ENCODE measurements around the gene CERS6. TPM values are rescaled to one million over a fixed set of nuclear protein-coding genes. Genes with fewer than 3 reads are reported as not detected.
"Not testable (repeated sequence)": the region's sequence is repeated elsewhere in the genome, so short reads cannot be mapped to it uniquely, and the experiment has no call there.

The CERS6 gene
- total RNA-seq, 1 donor from 2014 or later, result 66.5 TPM

- no peak for DNase-seq (ENCODE audit: low spot score in 2 of 2, unreplicated experiment in 2 of 2)
- TF ChIP-seq, protein P1, sequence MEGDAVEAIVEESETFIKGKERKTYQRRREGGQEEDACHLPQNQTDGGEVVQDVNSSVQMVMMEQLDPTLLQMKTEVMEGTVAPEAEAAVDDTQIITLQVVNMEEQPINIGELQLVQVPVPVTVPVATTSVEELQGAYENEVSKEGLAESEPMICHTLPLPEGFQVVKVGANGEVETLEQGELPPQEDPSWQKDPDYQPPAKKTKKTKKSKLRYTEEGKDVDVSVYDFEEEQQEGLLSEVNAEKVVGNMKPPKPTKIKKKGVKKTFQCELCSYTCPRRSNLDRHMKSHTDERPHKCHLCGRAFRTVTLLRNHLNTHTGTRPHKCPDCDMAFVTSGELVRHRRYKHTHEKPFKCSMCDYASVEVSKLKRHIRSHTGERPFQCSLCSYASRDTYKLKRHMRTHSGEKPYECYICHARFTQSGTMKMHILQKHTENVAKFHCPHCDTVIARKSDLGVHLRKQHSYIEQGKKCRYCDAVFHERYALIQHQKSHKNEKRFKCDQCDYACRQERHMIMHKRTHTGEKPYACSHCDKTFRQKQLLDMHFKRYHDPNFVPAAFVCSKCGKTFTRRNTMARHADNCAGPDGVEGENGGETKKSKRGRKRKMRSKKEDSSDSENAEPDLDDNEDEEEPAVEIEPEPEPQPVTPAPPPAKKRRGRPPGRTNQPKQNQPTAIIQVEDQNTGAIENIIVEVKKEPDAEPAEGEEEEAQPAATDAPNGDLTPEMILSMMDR (IDR thresholded peaks at IDR 0.05; ENCODE audit: unreplicated experiment), result no peak
Measured at GRCh38 chr2:168655207-168655606, 199.1 kb downstream of the CERS6 start.

DNA sequence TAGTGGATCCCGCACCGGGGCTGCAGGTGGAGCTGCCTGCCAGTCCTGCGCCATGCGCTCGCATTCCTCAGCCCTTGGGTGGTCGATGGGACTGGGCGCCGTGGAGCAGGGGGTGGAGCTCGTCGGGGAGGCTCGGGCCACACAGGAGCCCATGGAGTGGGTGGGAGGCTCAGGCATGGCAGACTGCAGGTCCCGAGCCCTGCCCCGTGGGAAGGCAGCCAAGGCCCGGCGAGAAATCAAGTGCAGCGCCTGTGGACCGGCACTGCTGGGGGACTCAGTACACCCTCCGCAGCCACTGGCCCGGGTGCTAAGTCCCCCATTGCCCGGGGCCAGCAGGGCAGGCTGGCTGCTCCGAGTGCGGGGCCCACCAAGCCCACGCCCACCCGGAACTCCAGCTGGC lies 201.3 kb downstream of the CERS6 start:
- DNase-seq (ENCODE audit: low spot score in 2 of 2, unreplicated experiment in 2 of 2); H3K9me3 Mint-ChIP-seq; H3K27me3 Mint-ChIP-seq (ENCODE audit: low read depth); H3K27ac Mint-ChIP-seq; H3K4me3 Mint-ChIP-seq: not testable (repeated sequence)
- peaks cover 15% of the 10 kb centered on the region for H3K36me3 Mint-ChIP-seq
- H3K4me1 Mint-ChIP-seq, result peaks cover 40% of the 10 kb centered on the region

More at GRCh38 chr2:168655207-168655606, 199.1 kb downstream of the CERS6 start:
- Mint-ChIP-seq H3K4me3 (no peak overlapping the region), H3K27me3 (ENCODE audit: low read depth) (no peaks in the 10 kb centered on the region), H3K4me1 (peaks cover 20% of the 10 kb centered on the region), H3K9me3 (no peaks in the 10 kb centered on the region), H3K27ac (peak overlapping the region; percentile 43), H3K36me3 (peaks cover 15% of the 10 kb centered on the region)

GRCh38 chr2:168658706-168659105 lies 202.6 kb downstream of the CERS6 start:
- Mint-ChIP-seq H3K4me1 (peaks cover 46% of the 10 kb centered on the region), H3K36me3 (peaks cover 15% of the 10 kb centered on the region), H3K4me3 (no peak overlapping the region), H3K27me3 (ENCODE audit: low read depth) (no peaks in the 10 kb centered on the region), H3K27ac (no peak overlapping the region), H3K9me3 (no peaks in the 10 kb centered on the region)
- DNase-seq (ENCODE audit: low spot score in 2 of 2, unreplicated experiment in 2 of 2), result no peak
- TF ChIP-seq, protein P1 (IDR thresholded peaks at IDR 0.05; ENCODE audit: unreplicated experiment), result no peak

DNA sequence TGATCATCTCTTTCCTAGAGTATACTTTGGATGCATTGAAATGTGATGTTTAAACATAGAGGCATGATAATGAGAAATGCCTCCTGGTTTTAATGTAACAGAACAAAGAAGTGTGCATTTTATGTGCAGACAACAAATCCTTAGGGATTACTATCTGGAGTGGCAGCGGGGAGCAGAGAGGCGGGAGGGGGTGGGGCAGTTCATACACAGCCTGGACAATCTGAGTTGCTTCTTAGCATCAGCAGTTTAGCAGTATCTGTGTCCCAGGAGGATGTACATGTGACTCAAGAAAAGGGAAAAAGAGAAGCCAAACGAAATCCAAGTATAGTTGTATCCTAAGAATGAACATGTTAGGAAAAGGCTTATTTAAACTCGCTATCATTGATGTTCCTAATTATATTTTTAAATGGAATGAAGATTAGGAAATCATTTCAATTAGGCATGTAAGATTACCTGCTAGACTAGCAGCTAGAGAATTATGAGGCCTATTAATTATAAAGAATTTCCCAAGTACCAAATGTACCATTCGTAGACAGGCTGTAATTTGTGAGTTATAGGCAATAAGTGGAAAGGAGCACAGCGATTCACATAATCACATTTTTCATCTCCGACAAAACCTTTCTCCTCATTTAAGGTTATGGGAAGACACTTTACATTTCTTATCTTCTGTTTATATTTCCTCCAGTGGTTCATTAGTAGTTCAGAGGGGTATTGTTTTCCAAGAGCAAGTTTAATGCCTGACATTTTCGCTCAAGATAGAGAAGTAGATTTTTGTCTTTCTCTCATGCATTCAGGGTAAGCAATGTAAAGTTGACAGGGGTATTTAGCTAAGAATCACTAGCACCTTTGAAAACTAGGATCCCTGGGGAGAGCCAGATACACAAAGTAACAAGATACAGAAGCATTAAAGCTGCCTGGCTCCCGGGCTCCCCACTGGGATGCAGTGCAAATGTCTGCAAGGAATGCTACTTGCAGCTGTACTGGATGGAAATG lies 205.1 kb downstream of the CERS6 start:
- Mint-ChIP-seq H3K4me3 (no peak overlapping the region), H3K4me1 (peaks cover 48% of the 10 kb centered on the region), H3K9me3 (no peaks in the 10 kb centered on the region), H3K27ac (peak overlapping the region; percentile 88), H3K36me3 (peaks cover 13% of the 10 kb centered on the region), H3K27me3 (ENCODE audit: low read depth) (no peaks in the 10 kb centered on the region)
- no peak for DNase-seq (ENCODE audit: low spot score in 2 of 2, unreplicated experiment in 2 of 2)
- TF ChIP-seq, protein P1 (IDR thresholded peaks at IDR 0.05; ENCODE audit: unreplicated experiment), result no peak

- TF ChIP-seq, protein P1 (IDR thresholded peaks at IDR 0.05; ENCODE audit: unreplicated experiment), result no peak
- Mint-ChIP-seq H3K4me3 (no peak overlapping the region), H3K27ac (peak overlapping the region; percentile 88), H3K4me1 (peaks cover 51% of the 10 kb centered on the region), H3K36me3 (peaks cover 9% of the 10 kb centered on the region), H3K27me3 (ENCODE audit: low read depth) (no peaks in the 10 kb centered on the region), H3K9me3 (no peaks in the 10 kb centered on the region)
- DNase-seq (ENCODE audit: low spot score in 2 of 2, unreplicated experiment in 2 of 2), result no peak
Measured at GRCh38 chr2:168661863-168662256, 205.8 kb downstream of the CERS6 start.

- Mint-ChIP-seq H3K4me3 (no peak overlapping the region), H3K27ac (peak overlapping the region; percentile 88), H3K36me3 (peaks cover 7% of the 10 kb centered on the region), H3K27me3 (ENCODE audit: low read depth) (no peaks in the 10 kb centered on the region), H3K4me1 (peaks cover 56% of the 10 kb centered on the region), H3K9me3 (no peaks in the 10 kb centered on the region)
- TF ChIP-seq, protein P1 (IDR thresholded peaks at IDR 0.05; ENCODE audit: unreplicated experiment), result no peak
- no peak for DNase-seq (ENCODE audit: low spot score in 2 of 2, unreplicated experiment in 2 of 2)
Measured at GRCh38 chr2:168662651-168663208, 206.7 kb downstream of the CERS6 start.
